Measurements from ENCODE around the gene DIRAS1. TPM values are rescaled to one million over a fixed set of nuclear protein-coding genes. Genes with fewer than 3 reads are reported as not detected.

The DIRAS1 gene
- total RNA-seq (2021; fragmentation: NEBNext Ultra II Directional; extraction: Animal tissue kit (Norgen Biotek cat#: 25700)) (21.3 and 22.3 TPM in 2 replicates), polyA plus RNA-seq (2011; rRNA removed) (20.2 and 20.8 TPM in 2 replicates), polyA minus RNA-seq (2011; rRNA and poly(A)+ RNA removed) (10.0 and 13.0 TPM in 2 replicates)
- polyA plus RNA-seq (2011; cell fraction: cytosol; rRNA removed) = 21.4 TPM
- polyA plus RNA-seq (2011; cell fraction: nucleus; rRNA removed) = 19.1 TPM
- polyA plus RNA-seq (2012, experiment 1 of 2) = 15.2 to 24.1 TPM (median 21.6 TPM) in 4 replicates
- 22.4 TPM for polyA plus RNA-seq (2012, experiment 2 of 2)
- 9.3 TPM for polyA plus RNA-seq (2013, experiment 1 of 2)
- 9.8 TPM for polyA plus RNA-seq (2013, experiment 2 of 2)
- 20.5 TPM for polyA minus RNA-seq (2011; cell fraction: cytosol; rRNA and poly(A)+ RNA removed)
- polyA minus RNA-seq (2011; cell fraction: nucleus; rRNA and poly(A)+ RNA removed) = 7.2 TPM
- long read RNA-seq, experiment 1, partial matches to known transcripts = 0 of 15 reads
- long read RNA-seq, experiment 1, other reads (novel, unspliced or antisense) = 10 of 15 reads
- long read RNA-seq, experiment 2, partial matches to known transcripts = 0 of 6 reads
- long read RNA-seq, experiment 2, other reads (novel, unspliced or antisense) = 6 of 6 reads

GRCh38 chr19:2720777-2721569 lies at the start of gene DIRAS1:
Gene DIRAS1 (minus strand): TSS chr19:2721372. CDS start chr19:2717806, 3,566 bp downstream.
- H3K27ac ChIP-seq (ENCODE audit: low read depth, low read length) = no peak within 1 kb of the TSS

More at GRCh38 chr19:2720777-2721569, at the start of gene DIRAS1:
- H2BK120ac ChIP-seq (replicated peaks; ENCODE audit: low read depth, low read length) = no peak within 1 kb of the TSS
- ChIA-PET POLR2A (ENCODE audit: partially characterized antibody) (interaction anchor here (1.1 to 1.5 kb wide), 4 partner anchors 15 to 50 kb away, joined by 3 to 8 read pairs (median 4); partner anchors contain the start of gene SLC39A3), CTCF (ENCODE audit: partially characterized antibody) (no interaction called here)
- H2BK5ac ChIP-seq (ENCODE audit: low read depth, low read length) = peak within 1 kb of the TSS; percentile 81; the same call in 1 of the 2 replicates
- H2AFZ ChIP-seq (ENCODE audit: low read length) = no peak within 1 kb of the TSS
- no peaks in the 10 kb centered on the region for H3K79me1 ChIP-seq (ENCODE audit: low read depth, low read length)
- no peak within 1 kb of the TSS for H3K23ac ChIP-seq (ENCODE audit: insufficient read length)
- DNase-seq (ENCODE audit: low read depth in 1 of 2, low spot score in 2 of 2) (peak in 1 of 2 experiments; percentile 77), FAIRE-seq (no peak)
- H3K36me3 ChIP-seq (ENCODE audit: control insufficient read depth in 2 of 4, insufficient read depth in 4 of 4, low read length in 3 of 4) = peaks cover 0 to 7% (median 0%) of the 10 kb centered on the region in 4 experiments; a peak in 1 of 8 replicates
- no CpG with 5 or more reads among the region's 100 CpGs for WGBS, 2 experiments (ENCODE audit: extremely low coverage in 1 of 2, insufficient coverage in 1 of 2, insufficient read length in 1 of 2, insufficient replicate concordance in 2 of 2, low coverage in 1 of 2, low lambda C conversion rate in 2 of 2, missing lambda C conversion rate in 1 of 2)
- H3K79me2 ChIP-seq (ENCODE audit: control insufficient read depth in 1 of 2, insufficient read depth in 2 of 2, low read length in 2 of 2) = no peaks in the 10 kb centered on the region
- peak within 1 kb of the TSS; percentile 36 for H4K5ac ChIP-seq (ENCODE audit: insufficient read length, low read depth, low read length)
- H3K14ac ChIP-seq (ENCODE audit: insufficient read length) = no peak within 1 kb of the TSS
- peak within 1 kb of the TSS in 1 of 4 experiments; percentile 10; a peak in 2 of 7 replicates for H3K9ac ChIP-seq (replicated peaks in 1 of 4; ENCODE audit: extremely low read depth in 1 of 4, low read depth in 3 of 4, low read length in 3 of 4)
- H3K56ac ChIP-seq (replicated peaks; ENCODE audit: insufficient read length, low read depth, low read length) = peak within 1 kb of the TSS; percentile 69
- H3K18ac ChIP-seq (ENCODE audit: extremely low read depth, low read length) = peak within 1 kb of the TSS; percentile 60
- H3K9me3 ChIP-seq (ENCODE audit: insufficient read depth in 2 of 2, low read depth in 1 of 2, low read length in 1 of 2) = 0 out of 4 replicates have a peak, but pooled peaks cover 0 to 3% of the 10 kb centered on the region in 2 experiments
- peaks cover 0 to 7% (median 3%) of the 10 kb centered on the region in 4 experiments; a peak in 4 of 7 replicates for H3K27me3 ChIP-seq (replicated peaks in 1 of 4; ENCODE audit: control insufficient read depth in 3 of 4, extremely low read depth in 1 of 4, insufficient read depth in 3 of 4, low read length in 3 of 4)
- peaks cover 0 to 4% of the 10 kb centered on the region in 2 experiments for H4K20me1 ChIP-seq (replicated peaks in 1 of 2; ENCODE audit: control insufficient read depth in 1 of 2, insufficient read depth in 2 of 2, low read length in 2 of 2)
- H3K4me1 ChIP-seq (replicated peaks in 1 of 4; ENCODE audit: control insufficient read depth in 3 of 4, insufficient read depth in 4 of 4, low read length in 3 of 4) = peaks cover 0 to 15% (median 6%) of the 10 kb centered on the region in 4 experiments; a peak in 6 of 7 replicates
- H3K4ac ChIP-seq (replicated peaks; ENCODE audit: insufficient read length, low read depth, low read length) = no peak within 1 kb of the TSS
- H2BK15ac ChIP-seq (ENCODE audit: low read length) = no peak within 1 kb of the TSS; the same call in 1 of the 2 replicates
- H3K4me3 ChIP-seq (ENCODE audit: extremely low read depth in 1 of 4, insufficient read depth in 2 of 4, low read depth in 3 of 4, low read length in 4 of 4) = peak within 1 kb of the TSS; percentile 43 to 89 (median 52)
- H2BK20ac ChIP-seq (ENCODE audit: low read length) = no peak within 1 kb of the TSS
- H2BK12ac ChIP-seq (ENCODE audit: low read depth, low read length) = no peak within 1 kb of the TSS
- peaks cover 12% of the 10 kb centered on the region; the same call in 1 of the 2 replicates for H3K23me2 ChIP-seq (ENCODE audit: low read depth, low read length)
- TF ChIP-seq RFX5 (IDR thresholded peaks at IDR 0.05; ENCODE audit: borderline replicate concordance, low read depth, low read length) (no peak), POU5F1 (IDR thresholded peaks at IDR 0.05; ENCODE audit: low read depth, low read length) (no peak), JUND (IDR thresholded peaks at IDR 0.05; ENCODE audit: low read length) (no peak)
- peak within 1 kb of the TSS; percentile 85 for H4K91ac ChIP-seq (replicated peaks; ENCODE audit: insufficient read length, low read length)
- H4K8ac ChIP-seq (ENCODE audit: extremely low read depth, insufficient read depth, low read length) = peak within 1 kb of the TSS; percentile 46; the same call in 1 of the 2 replicates
- no peak within 1 kb of the TSS for H2AK5ac ChIP-seq (ENCODE audit: low read depth, low read length)
- H3K4me2 ChIP-seq (ENCODE audit: insufficient read depth in 1 of 2, low read depth in 2 of 2, low read length in 2 of 2) = peak within 1 kb of the TSS; percentile 86 to 94

Measured in H1 (cell line).